IgD-negative memory B cell (primary cell): ENCODE results near the gene RELN. TPM values are rescaled to one million over a fixed set of nuclear protein-coding genes. Genes with fewer than 3 reads are reported as not detected.

Experiments
- H3K27ac Mint-ChIP-seq, 3 donors: one replicate each; pipeline ENCODE4 v1.8.0; 2020 to 2022; ENCODE audit warnings: mild to moderate bottlenecking in 3 of 3, mixed read lengths in 3 of 3, moderate library complexity in 1 of 3
- H3K27me3 Mint-ChIP-seq: one replicate; pipeline ENCODE4 v1.8.0; 2021; ENCODE audit warnings: mixed read lengths
- H3K36me3 Mint-ChIP-seq: one replicate; pipeline ENCODE4 v1.8.0; 2020; ENCODE audit warnings: mild to moderate bottlenecking, mixed read lengths
- H3K4me1 Mint-ChIP-seq, 3 donors: one replicate each; pipeline ENCODE4 v1.8.0; 2020 to 2022; ENCODE audit warnings: mixed read lengths in 3 of 3, mild to moderate bottlenecking in 1 of 3
- H3K4me3 Mint-ChIP-seq, 4 donors: one replicate each; pipeline ENCODE4 v1.8.0; 2020 to 2022; ENCODE audit warnings: mild to moderate bottlenecking in 4 of 4, mixed read lengths in 4 of 4, moderate library complexity in 3 of 4
- H3K9me3 Mint-ChIP-seq, 3 donors: one replicate each; pipeline ENCODE4 v1.8.0; 2020 to 2021; ENCODE audit warnings: mixed read lengths in 3 of 3, mild to moderate bottlenecking in 1 of 3
- polyA plus RNA-seq: library from polyadenylated mRNA; unstranded; fragments of 300-500 nt; fragmentation: Illumina TruSeq; gene quantifications from one replicate; pipeline ENCODE4 v1.2.3, GENCODE V29; 2021

Gene RELN
- polyA plus RNA-seq, 1 donor from 2014 or later, result not detected

GRCh38 chr7:103940382-103941268 lies 48.8 kb downstream of the RELN start:
- Mint-ChIP-seq H3K9me3 (peaks cover 0 to 2% (median 0%) of the 10 kb centered on the region in 3 donors), H3K27me3 (peaks cover 2% of the 10 kb centered on the region), H3K4me1 (no peaks in the 10 kb centered on the region), H3K27ac (no peak overlapping the region), H3K4me3 (no peak overlapping the region), H3K36me3 (no peaks in the 10 kb centered on the region)

- Mint-ChIP-seq H3K4me3 (no peak overlapping the region), H3K27ac (no peak overlapping the region), H3K36me3 (no peaks in the 10 kb centered on the region), H3K27me3 (peaks cover 3% of the 10 kb centered on the region), H3K9me3 (peaks cover 0 to 2% (median 0%) of the 10 kb centered on the region in 3 donors), H3K4me1 (no peaks in the 10 kb centered on the region)
These were observed 51.8 kb downstream of the RELN start for GRCh38 chr7:103937680-103938079.

- peaks cover 2% of the 10 kb centered on the region for H3K27me3 Mint-ChIP-seq
- H3K4me1 Mint-ChIP-seq, result no peaks in the 10 kb centered on the region
These were observed 52.9 kb downstream of the RELN start for GRCh38 chr7:103936558-103936957.

GRCh38 chr7:103934508-103934907 lies 55.0 kb downstream of the RELN start:
- Mint-ChIP-seq H3K27ac (no peak overlapping the region), H3K9me3 (peaks cover 0 to 3% (median 0%) of the 10 kb centered on the region in 3 donors), H3K36me3 (no peaks in the 10 kb centered on the region), H3K4me1 (no peaks in the 10 kb centered on the region), H3K27me3 (peaks cover 5% of the 10 kb centered on the region), H3K4me3 (no peak overlapping the region)

More at GRCh38 chr7:103936558-103936957, 52.9 kb downstream of the RELN start:
- no peaks in the 10 kb centered on the region for H3K36me3 Mint-ChIP-seq
- no peak overlapping the region for H3K4me3 Mint-ChIP-seq
- H3K9me3 Mint-ChIP-seq, result peaks cover 0 to 3% (median 0%) of the 10 kb centered on the region in 3 donors
- H3K27ac Mint-ChIP-seq, result no peak overlapping the region

GRCh38 chr7:103932389-103932788 lies 57.1 kb downstream of the RELN start:
- peaks cover 5% of the 10 kb centered on the region for H3K27me3 Mint-ChIP-seq
- no peak overlapping the region for H3K27ac Mint-ChIP-seq
- H3K9me3 Mint-ChIP-seq, result peaks cover 0 to 3% (median 0%) of the 10 kb centered on the region in 3 donors
- H3K4me1 Mint-ChIP-seq, result no peaks in the 10 kb centered on the region
- no peak overlapping the region for H3K4me3 Mint-ChIP-seq
- no peaks in the 10 kb centered on the region for H3K36me3 Mint-ChIP-seq

GRCh38 chr7:103929901-103930311 lies 59.6 kb downstream of the RELN start:
- H3K9me3 Mint-ChIP-seq, result peaks cover 0 to 1% (median 0%) of the 10 kb centered on the region in 3 donors
- peaks cover 5% of the 10 kb centered on the region for H3K27me3 Mint-ChIP-seq
- H3K27ac Mint-ChIP-seq, result no peak overlapping the region
- no peaks in the 10 kb centered on the region for H3K4me1 Mint-ChIP-seq
- no peak overlapping the region for H3K4me3 Mint-ChIP-seq
- no peaks in the 10 kb centered on the region for H3K36me3 Mint-ChIP-seq

- Mint-ChIP-seq H3K36me3 (no peaks in the 10 kb centered on the region), H3K4me1 (no peaks in the 10 kb centered on the region), H3K9me3 (peaks cover 0 to 1% (median 0%) of the 10 kb centered on the region in 3 donors), H3K27ac (no peak overlapping the region), H3K27me3 (peaks cover 3% of the 10 kb centered on the region), H3K4me3 (no peak overlapping the region)
These were observed 60.9 kb downstream of the RELN start for GRCh38 chr7:103928581-103928980.

GRCh38 chr7:103924184-103924583 lies 65.3 kb downstream of the RELN start:
- Mint-ChIP-seq H3K27me3 (no peaks in the 10 kb centered on the region), H3K4me3 (no peak overlapping the region), H3K4me1 (no peaks in the 10 kb centered on the region), H3K9me3 (no peaks in the 10 kb centered on the region), H3K36me3 (no peaks in the 10 kb centered on the region), H3K27ac (no peak overlapping the region)

GRCh38 chr7:103922407-103922806 lies 67.1 kb downstream of the RELN start:
- Mint-ChIP-seq H3K4me1 (no peaks in the 10 kb centered on the region), H3K4me3 (no peak overlapping the region), H3K27me3 (no peaks in the 10 kb centered on the region), H3K36me3 (no peaks in the 10 kb centered on the region), H3K27ac (no peak overlapping the region), H3K9me3 (no peaks in the 10 kb centered on the region)

- Mint-ChIP-seq H3K4me3 (no peak overlapping the region), H3K27me3 (no peaks in the 10 kb centered on the region), H3K9me3 (no peaks in the 10 kb centered on the region), H3K36me3 (no peaks in the 10 kb centered on the region), H3K4me1 (no peaks in the 10 kb centered on the region), H3K27ac (no peak overlapping the region)
These were observed 67.8 kb downstream of the RELN start for GRCh38 chr7:103921692-103922091.

- Mint-ChIP-seq H3K4me3 (no peak overlapping the region), H3K9me3 (no peaks in the 10 kb centered on the region), H3K27ac (peak overlapping the region in 1 of 3 donors; percentile 3), H3K27me3 (peaks cover 3% of the 10 kb centered on the region), H3K36me3 (no peaks in the 10 kb centered on the region), H3K4me1 (no peaks in the 10 kb centered on the region)
These were observed 70.1 kb downstream of the RELN start for GRCh38 chr7:103919272-103919868.

GRCh38 chr7:103918631-103919271 lies 70.7 kb downstream of the RELN start:
- Mint-ChIP-seq H3K27me3 (peaks cover 3% of the 10 kb centered on the region), H3K4me1 (no peaks in the 10 kb centered on the region), H3K9me3 (no peaks in the 10 kb centered on the region), H3K27ac (no peak overlapping the region), H3K4me3 (no peak overlapping the region), H3K36me3 (no peaks in the 10 kb centered on the region)

- Mint-ChIP-seq H3K27me3 (peaks cover 3% of the 10 kb centered on the region), H3K4me1 (no peaks in the 10 kb centered on the region), H3K4me3 (no peak overlapping the region), H3K9me3 (no peaks in the 10 kb centered on the region), H3K36me3 (no peaks in the 10 kb centered on the region), H3K27ac (no peak overlapping the region)
These were observed 73.6 kb downstream of the RELN start for GRCh38 chr7:103915680-103916357.

- H3K27me3 Mint-ChIP-seq, result peaks cover 3% of the 10 kb centered on the region
- H3K4me3 Mint-ChIP-seq, result no peak overlapping the region
- H3K9me3 Mint-ChIP-seq, result no peaks in the 10 kb centered on the region
- no peaks in the 10 kb centered on the region for H3K4me1 Mint-ChIP-seq
- no peak overlapping the region for H3K27ac Mint-ChIP-seq
- H3K36me3 Mint-ChIP-seq, result no peaks in the 10 kb centered on the region
These were observed 75.1 kb downstream of the RELN start for GRCh38 chr7:103914147-103914899.
